HCT116 (cell line): ENCODE measurements around the gene DQX1. TPM values are rescaled to one million over a fixed set of nuclear protein-coding genes. Genes with fewer than 3 reads are reported as not detected.
"Not testable (repeated sequence)": the region's sequence is repeated elsewhere in the genome, so short reads cannot be mapped to it uniquely, and the experiment has no call there.

Source experiments
- ATAC-seq: fragments of 200-7000 bp; cut with Tn5 transposase; 2 replicates; pipeline ENCODE4 v1.9.1; 2020; ENCODE audit warnings: mild to moderate bottlenecking, moderate library complexity
- BruUV-seq: library from RNA; stranded (reverse); fragments of 400-500 nt; replicated peaks from 2 replicates; lab custom pipeline; 2021; lab: Mats Ljungman, UMichigan
- CTCF ChIA-PET: fragments of 300-600 bp; sonication (Branson Sonifier 250); formaldehyde crosslinking; loops from one replicate; lab custom pipeline; 2021; ENCODE audit warnings: antibody characterized with exemption; lab: Charles Lee
- POLR2A ChIA-PET: fragments of 300-600, 350-600 bp; sonication (Branson Sonifier 250); formaldehyde crosslinking; loops from one replicate; lab custom pipeline; 2021; ENCODE audit warnings: antibody characterized with exemption; lab: Charles Lee
- RAD21 ChIA-PET, 2 experiments: fragments of 300-600 bp; sonication (Branson Sonifier 250); formaldehyde crosslinking; loops; one replicate each; lab custom pipeline; 2023; ENCODE audit warnings: low total read pairs in 2 of 2; ENCODE audit not compliant: uncharacterized antibody in 2 of 2, unreplicated experiment in 2 of 2, low non-redundant PET in 1 of 2; lab: Charles Lee
- DNase-seq: peaks from one replicate; pipeline ENCODE4 v3.0.0-alpha.2; 2010; ENCODE audit warnings: low read depth, low spot score
- H2AFZ ChIP-seq: fragments of 200-600 bp; shearing (Covaris generic), sonication (generic); 2 replicates; pipeline ENCODE4 v1.6.1; 2017; ENCODE audit warnings: low read depth, mixed run types, mixed read lengths, antibody characterized with exemption, low read length; ENCODE audit not compliant: poor library complexity, severe bottlenecking
- H3K27ac ChIP-seq: 2 replicates; pipeline ENCODE4 v1.5.1; 2012; ENCODE audit warnings: low read depth, low read length
- H3K27me3 ChIP-seq: fragments of 200-600 bp; sonication (generic); 2 replicates; pipeline ENCODE4 v1.6.1; 2016; ENCODE audit warnings: mixed run types, low read length, mixed read lengths; ENCODE audit not compliant: insufficient read depth
- H3K36me3 ChIP-seq, 2 experiments: fragments of 200-500 bp in 1 of 2; fragments of 200-600 bp in 1 of 2; sonication (Bioruptor generic) in 1 of 2; sonication (generic) in 1 of 2; 2 replicates each; pipeline versions ENCODE4 v1.5.1 to v1.6.1; 2014 to 2016; ENCODE audit warnings: low read length in 2 of 2, inconsistent platforms in 1 of 2, mixed read lengths in 1 of 2, mixed run types in 1 of 2; ENCODE audit not compliant: insufficient read depth in 2 of 2, control insufficient read depth in 1 of 2
- H3K4me1 ChIP-seq, 2 experiments: fragments of 200-600 bp in 1 of 2; sonication (generic) in 1 of 2; 2 replicates each; pipeline versions ENCODE4 v1.5.1 to v1.6.1; 2012 to 2017; ENCODE audit warnings: low read length in 2 of 2, inconsistent platforms in 1 of 2, mild to moderate bottlenecking in 1 of 2, mixed read lengths in 1 of 2, mixed run types in 1 of 2, moderate library complexity in 1 of 2; ENCODE audit not compliant: insufficient read depth in 2 of 2, control insufficient read depth in 1 of 2
- H3K4me2 ChIP-seq: fragments of 200-600 bp; sonication (generic); 2 replicates; pipeline ENCODE4 v1.6.1; 2017; ENCODE audit warnings: mixed run types, low read length, mixed read lengths
- H3K4me3 ChIP-seq, 2 experiments: fragments of 200-600 bp in 1 of 2; sonication (generic) in 1 of 2; replicated peaks in 1 of 2; 2 replicates each; pipeline ENCODE4 v1.5.1; 2011 to 2016; ENCODE audit warnings: low read length in 2 of 2, control low read depth in 1 of 2, low read depth in 1 of 2, mild to moderate bottlenecking in 1 of 2, mixed read lengths in 1 of 2, mixed run types in 1 of 2
- H3K79me2 ChIP-seq: fragments of 200-600 bp; sonication (generic); 2 replicates; pipeline ENCODE4 v1.6.1; 2017; ENCODE audit warnings: mild to moderate bottlenecking, mixed run types, low read length, moderate library complexity, mixed read lengths; ENCODE audit not compliant: insufficient read depth
- H3K9ac ChIP-seq: fragments of 200-600 bp; sonication (generic); 2 replicates; pipeline ENCODE4 v1.6.1; 2016; ENCODE audit warnings: low read length, mixed read lengths
- H3K9me2 ChIP-seq: fragments of 200-600 bp; sonication (generic), shearing (Covaris generic); 2 replicates; pipeline ENCODE4 v1.6.1; 2017; ENCODE audit warnings: mixed run types, mild to moderate bottlenecking, moderate library complexity; ENCODE audit not compliant: insufficient read depth
- H3K9me3 ChIP-seq, 2 experiments: fragments of 200-500 bp in 1 of 2; fragments of 200-600 bp in 1 of 2; sonication (Bioruptor generic) in 1 of 2; sonication (generic) in 1 of 2; 2 replicates each; pipeline ENCODE4 v1.6.1; 2014 to 2017; ENCODE audit warnings: low read length in 2 of 2, mixed read lengths in 2 of 2, inconsistent platforms in 1 of 2, low read depth in 1 of 2, mild to moderate bottlenecking in 1 of 2, mixed run types in 1 of 2, moderate library complexity in 1 of 2; ENCODE audit not compliant: control insufficient read depth in 1 of 2, insufficient read depth in 1 of 2
- H4K20me1 ChIP-seq: fragments of 200-600 bp; sonication (generic), shearing (Covaris generic); 2 replicates; pipeline ENCODE4 v1.6.1; 2017; ENCODE audit warnings: mixed run types, mild to moderate bottlenecking, moderate library complexity; ENCODE audit not compliant: insufficient read depth
- ELF1 ChIP-seq: IDR thresholded peaks from 2 replicates; pipeline ENCODE4 v1.6.1; 2012; ENCODE audit warnings: low read depth, borderline replicate concordance
- SP1 ChIP-seq: IDR thresholded peaks from 2 replicates; pipeline ENCODE4 v1.6.1; 2012; ENCODE audit warnings: low read depth
- intact Hi-C: fragments of 100-400 bp; cut with micrococcal nuclease; formaldehyde crosslinking; loops from 2 replicates; pipeline ENCODE4 v1.10.0; 2022
- total RNA-seq: library from RNA; stranded (reverse); gene quantifications from one replicate; pipeline ENCODE4 v1.2.1, GENCODE V29; 2021; ENCODE audit not compliant: unreplicated experiment
- TF ChIP-seq, protein P1 (sequence below), 3 experiments: fragments of 200-600 bp in 1 of 3; sonication (generic) in 1 of 3; IDR thresholded peaks in 2 of 3; conservative IDR thresholded peaks in 1 of 3; 2 replicates each; pipeline ENCODE4 v1.5.1; 2012 to 2017; ENCODE audit warnings: low read depth in 2 of 3, low read length in 2 of 3, antibody characterized with exemption in 1 of 3, borderline replicate concordance in 1 of 3, control low read depth in 1 of 3, mild to moderate bottlenecking in 1 of 3, mixed read lengths in 1 of 3, mixed run types in 1 of 3, moderate library complexity in 1 of 3; ENCODE audit not compliant: insufficient read depth in 1 of 3
- TF ChIP-seq, protein P2 (sequence below): IDR thresholded peaks from 2 replicates; pipeline ENCODE4 v1.6.1; 2012; ENCODE audit warnings: low read depth

DQX1 gene
- total RNA-seq, 1 experiment from 2014 or later: 0.98 TPM

DNA sequence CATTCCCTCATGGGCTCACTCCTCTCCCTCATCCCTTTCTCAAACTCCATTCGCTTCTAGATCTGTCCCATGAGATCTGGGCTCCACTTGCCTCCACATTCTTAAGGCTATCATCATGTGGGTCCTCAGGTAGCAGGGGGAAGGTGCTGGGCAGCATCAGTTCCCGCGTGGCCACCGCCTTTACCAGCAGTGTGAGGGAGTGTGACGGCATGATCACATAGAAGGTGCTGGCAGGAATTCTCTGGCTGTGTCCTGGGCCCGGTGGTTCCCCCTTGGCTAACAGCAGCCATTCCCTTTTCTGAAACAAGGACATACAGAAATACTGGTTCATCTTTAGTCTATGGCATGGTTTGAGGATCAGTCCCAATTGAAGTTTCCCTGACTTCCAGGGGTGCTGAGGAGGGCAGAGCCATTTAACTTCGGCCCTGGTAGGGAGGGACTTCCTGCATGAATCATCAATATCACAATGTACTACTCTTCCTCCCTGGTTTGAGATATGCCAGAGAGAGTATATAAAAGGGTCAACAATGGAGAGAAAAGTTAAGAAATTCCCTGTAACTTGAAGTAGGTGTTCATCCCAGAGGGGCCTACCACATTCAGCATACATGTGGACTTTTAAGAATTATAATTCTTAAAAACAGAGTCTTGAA, 36.2 kb upstream of the DQX1 start (continued):
- TF ChIP-seq, protein P1, sequence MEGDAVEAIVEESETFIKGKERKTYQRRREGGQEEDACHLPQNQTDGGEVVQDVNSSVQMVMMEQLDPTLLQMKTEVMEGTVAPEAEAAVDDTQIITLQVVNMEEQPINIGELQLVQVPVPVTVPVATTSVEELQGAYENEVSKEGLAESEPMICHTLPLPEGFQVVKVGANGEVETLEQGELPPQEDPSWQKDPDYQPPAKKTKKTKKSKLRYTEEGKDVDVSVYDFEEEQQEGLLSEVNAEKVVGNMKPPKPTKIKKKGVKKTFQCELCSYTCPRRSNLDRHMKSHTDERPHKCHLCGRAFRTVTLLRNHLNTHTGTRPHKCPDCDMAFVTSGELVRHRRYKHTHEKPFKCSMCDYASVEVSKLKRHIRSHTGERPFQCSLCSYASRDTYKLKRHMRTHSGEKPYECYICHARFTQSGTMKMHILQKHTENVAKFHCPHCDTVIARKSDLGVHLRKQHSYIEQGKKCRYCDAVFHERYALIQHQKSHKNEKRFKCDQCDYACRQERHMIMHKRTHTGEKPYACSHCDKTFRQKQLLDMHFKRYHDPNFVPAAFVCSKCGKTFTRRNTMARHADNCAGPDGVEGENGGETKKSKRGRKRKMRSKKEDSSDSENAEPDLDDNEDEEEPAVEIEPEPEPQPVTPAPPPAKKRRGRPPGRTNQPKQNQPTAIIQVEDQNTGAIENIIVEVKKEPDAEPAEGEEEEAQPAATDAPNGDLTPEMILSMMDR (IDR thresholded peaks at IDR 0.05 in 2 of 3, conservative IDR thresholded peaks at IDR 0.05 in 1 of 3; ENCODE audit: borderline replicate concordance in 1 of 3, insufficient read depth in 1 of 3, low read depth in 2 of 3, low read length in 2 of 3): no peak
- no peak for TF ChIP-seq ELF1
- TF ChIP-seq, protein P2, sequence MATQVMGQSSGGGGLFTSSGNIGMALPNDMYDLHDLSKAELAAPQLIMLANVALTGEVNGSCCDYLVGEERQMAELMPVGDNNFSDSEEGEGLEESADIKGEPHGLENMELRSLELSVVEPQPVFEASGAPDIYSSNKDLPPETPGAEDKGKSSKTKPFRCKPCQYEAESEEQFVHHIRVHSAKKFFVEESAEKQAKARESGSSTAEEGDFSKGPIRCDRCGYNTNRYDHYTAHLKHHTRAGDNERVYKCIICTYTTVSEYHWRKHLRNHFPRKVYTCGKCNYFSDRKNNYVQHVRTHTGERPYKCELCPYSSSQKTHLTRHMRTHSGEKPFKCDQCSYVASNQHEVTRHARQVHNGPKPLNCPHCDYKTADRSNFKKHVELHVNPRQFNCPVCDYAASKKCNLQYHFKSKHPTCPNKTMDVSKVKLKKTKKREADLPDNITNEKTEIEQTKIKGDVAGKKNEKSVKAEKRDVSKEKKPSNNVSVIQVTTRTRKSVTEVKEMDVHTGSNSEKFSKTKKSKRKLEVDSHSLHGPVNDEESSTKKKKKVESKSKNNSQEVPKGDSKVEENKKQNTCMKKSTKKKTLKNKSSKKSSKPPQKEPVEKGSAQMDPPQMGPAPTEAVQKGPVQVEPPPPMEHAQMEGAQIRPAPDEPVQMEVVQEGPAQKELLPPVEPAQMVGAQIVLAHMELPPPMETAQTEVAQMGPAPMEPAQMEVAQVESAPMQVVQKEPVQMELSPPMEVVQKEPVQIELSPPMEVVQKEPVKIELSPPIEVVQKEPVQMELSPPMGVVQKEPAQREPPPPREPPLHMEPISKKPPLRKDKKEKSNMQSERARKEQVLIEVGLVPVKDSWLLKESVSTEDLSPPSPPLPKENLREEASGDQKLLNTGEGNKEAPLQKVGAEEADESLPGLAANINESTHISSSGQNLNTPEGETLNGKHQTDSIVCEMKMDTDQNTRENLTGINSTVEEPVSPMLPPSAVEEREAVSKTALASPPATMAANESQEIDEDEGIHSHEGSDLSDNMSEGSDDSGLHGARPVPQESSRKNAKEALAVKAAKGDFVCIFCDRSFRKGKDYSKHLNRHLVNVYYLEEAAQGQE: no peak
- no peak for TF ChIP-seq SP1
- TF ChIP-seq, all 23 proteins: peak for 0

GRCh38 chr2:74561022-74561421, 35.0 kb upstream of the DQX1 start:
- H3K9ac ChIP-seq, POLR2A ChIA-PET, H3K27ac ChIP-seq, ATAC-seq, H4K20me1 ChIP-seq, H3K36me3 ChIP-seq, H3K4me3 ChIP-seq, H3K79me2 ChIP-seq, RAD21 ChIA-PET, intact Hi-C loops, H3K9me2 ChIP-seq, H3K27me3 ChIP-seq, DNase-seq, H3K9me3 ChIP-seq, H2AFZ ChIP-seq, H3K4me2 ChIP-seq, CTCF ChIA-PET, BruUV-seq: not testable (repeated sequence)
- H3K4me1 ChIP-seq: peaks cover 0 to 19% of the 10 kb centered on the region in 2 experiments; a peak in 1 of 4 replicates
